GM13977 (cell line): ENCODE measurements around the gene FADS1.

Experiments used
- DNase-seq: peaks from one replicate; pipeline ENCODE4 v3.0.0; 2012; ENCODE audit warnings: low spot score
- CTCF ChIP-seq: IDR thresholded peaks from 2 replicates; pipeline ENCODE4 v1.5.1; 2012; ENCODE audit warnings: mild to moderate bottlenecking, control low read depth; ENCODE audit not compliant: insufficient read depth; ENCODE audit errors: extremely low read depth, missing control alignments
- in situ Hi-C: fragments of 300-500 bp; cut with MboI; formaldehyde crosslinking; loops from one replicate; pipeline ENCODE4 v1.12.0; 2022; ENCODE audit warnings: low sequenced_read_pairs, low pct_unique_long_range_greater_than_20kb, mixed read lengths, inconsistent platforms; ENCODE audit not compliant: unreplicated experiment

Gene FADS1

GRCh38 chr11:61816736-61817455, at the start of gene FADS1:
Gene FADS1 (minus strand): TSS chr11:61817003. CDS start chr11:61816929, 74 bp downstream.
- DNase-seq, result peak; percentile 90
- TF ChIP-seq CTCF, result peak; percentile 63
- in situ Hi-C loops, result no loop called here

GRCh38 chr11:61866231-61866957, 49.6 kb upstream of the FADS1 start:
- TF ChIP-seq CTCF, result no peak
- no peak for DNase-seq
- in situ Hi-C loops, result no loop called here

- no peak for TF ChIP-seq CTCF
- in situ Hi-C loops, result no loop called here
- DNase-seq, result no peak
Measured at GRCh38 chr11:61864814-61865775, 48.3 kb upstream of the FADS1 start.

- TF ChIP-seq CTCF, result no peak
- no peak for DNase-seq
- in situ Hi-C loops, result no loop called here
Measured at GRCh38 chr11:61863548-61864081, 46.8 kb upstream of the FADS1 start.

GRCh38 chr11:61862714-61863547, 46.1 kb upstream of the FADS1 start:
- no peak for TF ChIP-seq CTCF
- no peak for DNase-seq
- in situ Hi-C loops, result no loop called here
